HL-60 (cell line): ENCODE data around the gene TDRKH.

Experiments used
- GABPA ChIP-seq: IDR thresholded peaks from 2 replicates; pipeline ENCODE4 v1.6.1; 2012; ENCODE audit warnings: low read depth
- TF ChIP-seq, protein P1 (sequence below): IDR thresholded peaks from one replicate; pipeline ENCODE4 v1.5.1; 2011; ENCODE audit warnings: low read length, control low read depth, inconsistent platforms; ENCODE audit not compliant: insufficient read depth

DNA sequence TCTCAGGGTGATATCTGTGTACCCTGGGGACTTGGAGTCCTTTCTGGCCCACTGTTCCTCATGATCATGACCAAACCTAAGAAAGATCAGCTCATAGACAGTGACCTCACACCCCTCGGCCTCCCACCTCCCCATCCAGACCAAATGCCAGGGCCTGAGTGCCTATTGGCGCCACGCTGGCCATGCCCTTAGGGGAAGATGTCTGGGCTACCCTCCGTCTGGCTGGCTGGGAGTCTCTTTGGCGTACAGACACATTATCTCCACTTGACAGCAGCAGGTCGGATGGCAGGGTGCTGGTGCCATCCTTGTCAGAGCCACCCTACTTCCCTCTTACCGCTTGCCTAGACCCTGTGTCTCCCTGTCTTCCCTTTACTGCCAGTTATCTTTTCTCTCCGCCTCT lies 32.9 kb upstream of the TDRKH start:
- TF ChIP-seq, protein P1, sequence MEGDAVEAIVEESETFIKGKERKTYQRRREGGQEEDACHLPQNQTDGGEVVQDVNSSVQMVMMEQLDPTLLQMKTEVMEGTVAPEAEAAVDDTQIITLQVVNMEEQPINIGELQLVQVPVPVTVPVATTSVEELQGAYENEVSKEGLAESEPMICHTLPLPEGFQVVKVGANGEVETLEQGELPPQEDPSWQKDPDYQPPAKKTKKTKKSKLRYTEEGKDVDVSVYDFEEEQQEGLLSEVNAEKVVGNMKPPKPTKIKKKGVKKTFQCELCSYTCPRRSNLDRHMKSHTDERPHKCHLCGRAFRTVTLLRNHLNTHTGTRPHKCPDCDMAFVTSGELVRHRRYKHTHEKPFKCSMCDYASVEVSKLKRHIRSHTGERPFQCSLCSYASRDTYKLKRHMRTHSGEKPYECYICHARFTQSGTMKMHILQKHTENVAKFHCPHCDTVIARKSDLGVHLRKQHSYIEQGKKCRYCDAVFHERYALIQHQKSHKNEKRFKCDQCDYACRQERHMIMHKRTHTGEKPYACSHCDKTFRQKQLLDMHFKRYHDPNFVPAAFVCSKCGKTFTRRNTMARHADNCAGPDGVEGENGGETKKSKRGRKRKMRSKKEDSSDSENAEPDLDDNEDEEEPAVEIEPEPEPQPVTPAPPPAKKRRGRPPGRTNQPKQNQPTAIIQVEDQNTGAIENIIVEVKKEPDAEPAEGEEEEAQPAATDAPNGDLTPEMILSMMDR = no peak
- no peak for TF ChIP-seq GABPA
